Germinal center (tissue), 1 donor: Measurements from ENCODE around the gene GNL3.
"Not testable (repeated sequence)": the region's sequence is repeated elsewhere in the genome, so short reads cannot be mapped to it uniquely, and the experiment has no call there.

Experiments
- DNase-seq: peaks from one replicate; pipeline ENCODE4 v3.0.0; 2012; ENCODE audit warnings: mixed read lengths, low spot score

Gene GNL3, protein sequence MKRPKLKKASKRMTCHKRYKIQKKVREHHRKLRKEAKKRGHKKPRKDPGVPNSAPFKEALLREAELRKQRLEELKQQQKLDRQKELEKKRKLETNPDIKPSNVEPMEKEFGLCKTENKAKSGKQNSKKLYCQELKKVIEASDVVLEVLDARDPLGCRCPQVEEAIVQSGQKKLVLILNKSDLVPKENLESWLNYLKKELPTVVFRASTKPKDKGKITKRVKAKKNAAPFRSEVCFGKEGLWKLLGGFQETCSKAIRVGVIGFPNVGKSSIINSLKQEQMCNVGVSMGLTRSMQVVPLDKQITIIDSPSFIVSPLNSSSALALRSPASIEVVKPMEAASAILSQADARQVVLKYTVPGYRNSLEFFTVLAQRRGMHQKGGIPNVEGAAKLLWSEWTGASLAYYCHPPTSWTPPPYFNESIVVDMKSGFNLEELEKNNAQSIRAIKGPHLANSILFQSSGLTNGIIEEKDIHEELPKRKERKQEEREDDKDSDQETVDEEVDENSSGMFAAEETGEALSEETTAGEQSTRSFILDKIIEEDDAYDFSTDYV

DNA sequence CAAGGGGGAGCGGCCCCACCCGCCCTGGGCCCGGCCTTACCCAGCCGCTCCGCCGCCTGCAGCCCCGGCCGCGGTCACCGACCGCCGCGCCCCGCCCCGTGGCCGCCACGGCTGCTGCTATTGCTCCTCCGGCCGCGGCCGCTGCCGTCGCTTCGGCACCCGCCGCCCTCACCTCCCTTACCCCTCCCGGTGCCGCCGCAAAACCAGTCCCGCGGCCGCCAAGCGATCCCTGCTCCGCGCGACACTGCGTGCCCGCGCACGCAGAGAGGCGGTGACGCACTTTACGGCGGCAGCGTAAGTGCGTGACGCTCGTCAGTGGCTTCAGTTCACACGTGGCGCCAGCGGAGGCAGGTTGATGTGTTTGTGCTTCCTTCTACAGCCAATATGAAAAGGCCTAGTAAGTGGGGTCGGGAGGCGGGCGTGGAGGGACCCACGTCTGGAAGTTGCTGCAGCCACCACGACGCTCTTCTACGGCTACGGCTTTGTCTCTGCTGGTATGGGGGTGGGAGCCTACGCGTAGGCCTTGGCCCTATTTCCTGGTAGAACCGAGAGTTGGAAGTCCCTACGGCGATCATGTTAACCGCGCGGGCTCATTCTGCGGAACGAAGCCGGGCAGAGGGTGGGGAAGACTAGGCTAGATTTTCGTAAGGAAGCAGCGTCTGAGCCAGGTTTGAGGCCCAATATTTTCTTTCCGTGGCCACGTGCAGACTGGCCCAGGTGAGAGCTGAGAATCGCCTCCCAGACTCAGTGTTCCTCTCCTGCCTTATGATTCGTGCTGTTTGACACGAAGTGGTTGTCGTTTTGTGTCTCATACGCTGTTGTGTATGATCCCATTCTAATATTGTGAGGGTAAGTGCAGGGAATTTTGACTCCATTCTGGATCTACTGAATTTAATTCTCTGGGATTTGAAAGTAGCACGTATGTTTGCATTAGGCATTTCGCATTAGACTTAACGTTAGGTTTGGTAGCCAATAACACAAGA lies at the start of gene GNL3, which contains the start of gene PBRM1:
Gene GNL3 (plus strand): TSS at position 324 of the 983 bp plus-strand sequence. CDS start 61 bp downstream, at position 385.
Gene PBRM1 (minus strand): TSS at position 205 of the 983 bp plus-strand sequence.
- DNase-seq, result peak; percentile 94

DNA sequence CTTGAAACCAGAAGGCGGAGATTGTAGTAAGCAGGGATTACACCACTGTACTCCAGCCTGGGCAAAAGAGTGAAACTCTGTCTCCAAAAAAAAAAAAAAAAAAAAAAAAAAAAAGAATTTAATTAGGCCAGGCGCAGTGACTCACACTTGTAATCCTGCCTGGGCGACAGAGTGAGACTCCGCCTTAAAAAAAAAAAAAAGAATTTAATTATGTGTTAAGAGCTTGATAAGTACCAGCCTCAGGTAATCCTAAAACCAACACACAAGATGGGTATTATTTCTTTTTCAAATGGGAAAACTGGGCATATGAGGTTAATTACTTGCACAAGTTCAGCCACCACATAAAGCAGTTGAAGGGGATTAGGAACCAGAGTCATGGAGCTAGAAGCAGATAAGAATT lies 49.2 kb upstream of the GNL3 start:
- DNase-seq, result no peak

DNA sequence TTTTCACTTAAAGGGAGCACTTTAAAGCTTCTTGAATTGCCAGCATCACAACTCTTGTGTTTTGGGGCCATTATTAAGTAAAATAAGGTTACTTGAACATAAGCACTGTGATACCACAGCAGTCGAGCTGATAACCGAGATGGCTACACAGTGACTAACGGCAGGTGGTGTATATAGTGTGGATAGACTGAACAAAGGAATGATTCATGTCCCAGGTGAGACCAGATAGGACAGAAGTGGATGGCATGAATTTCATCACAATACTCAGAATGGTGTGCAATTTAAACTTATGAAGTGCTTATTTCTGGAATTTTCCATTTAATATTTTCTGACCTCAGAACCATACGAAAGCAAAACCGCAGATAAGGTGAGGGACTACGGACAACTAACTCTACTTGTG lies 40.3 kb upstream of the GNL3 start:
- no peak for DNase-seq

DNA sequence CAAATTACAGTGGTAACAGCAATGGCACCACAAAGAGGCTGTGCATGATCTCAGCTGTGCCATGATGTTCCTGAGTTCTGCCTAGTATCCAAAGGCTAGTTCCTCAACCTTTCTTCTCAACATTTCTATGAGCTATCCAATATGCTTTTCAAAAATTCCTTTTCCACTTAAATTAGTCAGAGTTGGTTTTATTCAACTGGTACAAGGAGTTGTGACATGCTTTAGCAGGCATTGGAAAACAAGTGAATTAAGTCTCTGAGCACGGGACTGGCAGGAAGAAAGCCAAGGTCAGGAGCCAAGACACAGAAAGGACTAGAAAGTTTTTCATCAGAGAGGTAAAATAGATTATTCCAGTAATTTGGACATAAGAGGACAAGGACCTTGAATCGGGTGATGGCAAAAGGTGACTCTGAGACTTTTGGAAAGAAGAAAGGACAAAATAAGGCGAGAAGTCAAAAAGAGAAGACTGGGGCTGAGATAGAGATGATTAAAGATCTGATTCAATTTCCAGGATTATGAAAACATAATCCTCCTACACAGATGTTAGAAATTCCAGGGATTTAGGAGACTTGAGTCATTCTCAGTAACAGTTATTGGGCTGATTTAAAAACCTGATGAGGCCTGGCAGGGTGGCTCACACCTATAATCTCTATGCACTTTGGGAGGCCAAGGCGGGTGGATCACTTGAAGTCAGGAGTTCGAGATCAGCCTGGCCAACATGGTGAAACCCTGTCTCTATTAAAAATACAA lies 36.2 kb upstream of the GNL3 start:
- no peak for DNase-seq

DNA sequence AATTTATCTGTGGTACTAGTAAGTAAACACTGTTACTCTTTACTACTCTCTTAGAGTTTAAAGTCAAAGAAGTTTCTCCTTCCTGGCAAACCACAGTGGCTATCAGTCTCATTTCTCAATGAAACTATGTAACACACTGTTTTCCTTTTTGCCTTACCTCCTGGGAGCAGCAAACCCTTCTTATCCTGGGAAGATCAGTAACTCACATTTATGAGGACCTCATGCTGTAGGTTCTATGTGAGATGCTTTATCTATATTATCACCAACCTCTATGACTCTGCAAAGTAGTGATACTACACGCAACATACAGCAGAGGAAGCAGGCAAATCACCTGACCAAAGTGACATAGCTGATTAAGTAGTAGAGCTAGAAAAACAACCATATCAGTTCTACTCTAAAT lies 35.4 kb upstream of the GNL3 start:
- DNase-seq, result no peak

DNA sequence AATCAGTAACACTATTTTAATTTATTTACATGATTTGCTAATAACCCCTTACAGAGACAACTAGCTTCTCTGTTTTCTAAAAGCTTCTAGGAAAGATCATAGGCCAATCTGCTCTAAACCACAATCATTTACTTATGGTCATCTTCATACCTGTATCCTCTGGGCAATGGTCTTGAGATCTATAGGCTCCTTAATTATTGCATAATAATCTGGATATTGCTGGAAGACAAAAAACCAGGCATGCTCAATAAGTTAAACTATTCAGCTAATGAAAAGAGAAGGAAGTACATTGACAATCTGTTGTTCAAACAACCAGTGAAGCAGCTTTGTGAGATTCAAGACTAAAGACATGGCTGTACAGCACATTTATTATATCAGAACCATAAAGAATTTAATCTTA lies 34.2 kb upstream of the GNL3 start:
- DNase-seq, result no peak

DNA sequence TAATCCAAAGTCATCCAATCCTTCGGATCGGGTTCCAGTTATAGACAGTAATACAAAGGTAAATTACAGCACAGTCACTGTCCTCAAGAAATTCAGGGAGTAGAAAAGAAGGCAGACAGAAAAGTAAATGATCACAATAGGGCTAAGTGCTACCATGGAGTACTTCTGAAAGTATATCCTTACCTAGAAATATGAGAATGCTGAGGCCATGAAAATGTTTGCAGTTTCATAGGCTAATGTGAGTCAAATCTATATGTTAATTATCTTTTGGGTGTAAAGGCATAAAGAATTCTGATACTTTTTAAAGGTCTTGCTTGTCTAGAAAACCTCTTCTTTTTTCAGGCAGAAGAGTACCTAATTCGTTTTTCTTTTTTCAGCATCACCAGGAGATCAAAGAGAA lies 29.9 kb upstream of the GNL3 start:
- DNase-seq, result no peak

DNA sequence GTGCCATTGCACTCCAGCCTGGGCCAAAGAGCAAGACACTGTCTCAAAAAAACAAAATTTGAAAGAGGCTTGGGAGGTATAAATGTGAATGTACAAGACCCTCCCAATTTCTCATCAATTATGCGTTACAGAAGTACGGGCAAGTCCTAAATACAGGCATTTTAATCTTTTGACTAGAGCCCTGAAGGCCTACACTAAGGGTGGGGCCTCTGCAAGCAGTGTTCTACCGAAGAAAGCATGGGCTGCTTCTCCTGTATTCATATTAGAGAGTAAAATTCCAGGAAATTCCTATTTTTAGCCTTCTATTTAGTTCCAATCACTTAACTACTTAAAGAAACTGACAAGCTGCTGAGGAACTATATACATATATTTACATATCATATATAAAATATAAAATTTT lies 25.8 kb upstream of the GNL3 start:
- no peak for DNase-seq

DNA sequence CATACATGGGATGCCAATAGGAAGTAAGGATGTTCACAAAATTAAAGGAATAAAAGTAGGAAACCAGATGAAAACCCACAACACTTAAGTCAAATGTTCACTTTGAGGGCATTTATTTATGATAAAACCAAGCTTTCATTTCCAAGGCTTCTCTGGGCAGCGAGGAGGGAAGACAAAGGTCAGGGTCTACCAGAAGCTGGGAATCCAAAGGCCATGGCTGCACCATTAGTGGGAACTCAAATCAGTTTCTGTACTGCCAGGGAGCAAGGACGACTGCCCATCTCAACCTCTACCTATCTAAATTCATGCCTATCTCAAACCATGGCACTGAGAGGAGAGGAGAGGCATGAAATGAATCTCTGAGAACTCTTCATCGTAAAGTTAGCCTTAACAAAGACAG lies 22.7 kb upstream of the GNL3 start:
- DNase-seq, result no peak

DNA sequence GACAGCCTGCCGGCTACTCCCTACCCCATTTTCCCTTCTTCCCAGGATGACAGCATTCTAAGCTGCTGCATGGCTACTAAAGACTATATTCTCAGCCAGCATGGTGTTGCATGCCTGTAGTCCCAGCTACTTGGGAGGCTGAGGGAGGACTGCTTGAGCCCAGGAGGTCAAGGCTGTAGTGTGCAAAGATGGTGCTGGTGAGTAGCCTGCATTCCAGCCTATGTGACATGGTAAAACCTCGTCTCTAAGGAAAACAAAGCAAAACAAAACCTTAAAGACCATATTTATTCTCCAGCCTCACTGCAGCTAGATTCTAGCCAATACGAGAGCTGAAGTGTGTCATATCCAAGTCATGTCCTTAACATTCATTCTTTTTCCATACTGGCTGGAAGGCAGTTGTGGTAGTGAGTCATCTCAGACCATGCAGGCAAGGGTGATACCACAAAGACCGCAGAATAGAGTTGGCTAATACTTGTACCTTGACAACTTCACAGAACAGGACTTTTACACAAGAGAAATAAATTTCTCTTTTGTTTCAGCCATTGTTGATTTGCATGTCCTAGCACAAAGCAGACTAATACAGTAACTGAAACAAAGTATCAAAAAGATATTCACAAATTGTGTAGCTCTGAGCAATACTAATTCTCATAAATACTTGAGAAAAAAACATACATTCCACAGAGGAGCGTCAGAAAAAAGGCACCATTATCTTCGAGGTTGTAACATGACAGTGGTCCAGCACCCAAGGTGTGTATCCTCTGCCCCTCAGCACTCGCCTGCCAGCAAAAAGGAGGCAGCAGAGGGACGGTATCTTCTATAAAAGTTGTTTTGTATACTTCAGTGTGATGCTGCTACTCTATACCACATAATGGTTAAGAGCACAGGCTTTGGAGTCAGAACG lies 15.0 kb upstream of the GNL3 start:
- DNase-seq, result no peak

DNA sequence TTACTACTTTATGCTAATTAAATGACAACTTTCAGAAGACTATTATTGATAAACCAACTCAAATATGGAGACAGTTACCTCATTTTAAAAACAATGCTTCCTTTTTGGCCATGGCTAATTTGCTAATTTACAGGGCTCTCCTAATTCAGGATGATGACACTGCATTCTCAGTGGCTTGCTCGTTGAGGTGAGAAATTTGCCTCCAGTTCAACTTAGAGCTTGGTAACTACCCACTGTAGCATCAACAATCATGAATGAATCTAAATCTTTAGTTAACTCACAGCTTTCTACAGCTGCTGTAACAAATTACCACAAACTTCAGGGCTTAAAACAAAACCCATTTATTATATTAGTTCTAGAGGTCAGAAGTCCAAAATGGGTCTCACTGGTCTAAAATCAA lies 14.2 kb upstream of the GNL3 start:
- DNase-seq, result no peak

DNA sequence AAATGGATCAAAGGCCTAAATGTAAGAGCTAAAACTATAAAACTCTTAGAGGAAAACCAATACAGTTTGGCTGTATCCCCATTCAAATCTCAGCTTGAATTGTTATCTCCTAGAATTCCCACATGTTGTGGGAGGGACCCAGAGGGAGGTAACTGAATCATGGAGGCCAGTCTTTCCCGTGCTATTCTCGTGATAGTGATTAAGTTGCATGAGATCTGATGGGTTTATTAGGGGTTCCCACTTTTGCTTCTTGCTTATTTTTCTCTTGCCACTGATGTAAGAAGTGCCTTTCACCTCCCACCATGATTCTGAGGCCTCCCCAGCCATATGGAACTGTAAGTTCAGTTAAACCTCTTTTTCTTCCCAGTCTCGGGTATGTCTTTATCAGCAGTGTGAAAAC lies 9.6 kb upstream of the GNL3 start:
- DNase-seq, result not testable (repeated sequence)

DNA sequence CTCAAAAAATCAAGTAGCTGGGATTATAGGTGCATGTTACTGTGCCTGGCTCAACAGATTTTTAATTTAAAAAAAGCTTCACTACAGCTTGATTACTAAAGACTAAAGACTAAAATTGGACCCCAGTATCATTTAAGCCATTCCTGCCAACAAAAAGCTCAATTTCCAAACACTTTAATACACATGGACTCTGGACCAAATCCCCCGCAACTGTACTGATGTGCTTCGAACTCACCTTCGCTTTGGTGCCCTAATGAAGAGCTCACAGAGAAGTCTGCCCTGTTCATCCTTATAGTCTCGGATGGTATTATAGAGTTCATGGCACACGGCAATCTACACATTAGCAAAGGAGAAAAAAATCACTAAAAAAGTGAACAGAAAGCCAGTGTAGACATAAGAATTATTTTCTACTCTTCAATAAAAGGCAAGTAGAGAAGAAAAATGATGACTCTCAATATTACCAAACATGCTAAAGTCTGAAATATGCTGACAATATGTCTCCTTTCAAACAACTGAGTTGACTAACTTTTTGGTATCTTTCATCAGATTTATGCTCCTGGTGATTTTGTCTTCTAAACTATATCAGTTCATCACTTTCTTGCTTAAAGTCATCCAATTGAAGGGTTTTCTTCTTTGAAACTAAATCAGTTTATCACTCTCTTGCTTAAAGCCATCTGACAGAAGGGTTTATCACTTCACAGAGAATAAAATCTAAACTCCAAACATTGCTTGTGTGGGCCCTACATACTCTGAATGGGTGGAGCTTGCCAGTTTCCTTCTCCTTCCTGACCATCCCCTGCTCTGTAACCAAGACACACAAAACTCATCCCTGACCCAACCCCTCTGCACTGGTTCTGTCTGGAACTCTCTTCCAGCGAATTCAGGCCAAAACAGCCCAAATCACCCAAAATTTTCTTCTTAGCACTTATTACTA lies 7.3 kb upstream of the GNL3 start:
- DNase-seq, result no peak

DNA sequence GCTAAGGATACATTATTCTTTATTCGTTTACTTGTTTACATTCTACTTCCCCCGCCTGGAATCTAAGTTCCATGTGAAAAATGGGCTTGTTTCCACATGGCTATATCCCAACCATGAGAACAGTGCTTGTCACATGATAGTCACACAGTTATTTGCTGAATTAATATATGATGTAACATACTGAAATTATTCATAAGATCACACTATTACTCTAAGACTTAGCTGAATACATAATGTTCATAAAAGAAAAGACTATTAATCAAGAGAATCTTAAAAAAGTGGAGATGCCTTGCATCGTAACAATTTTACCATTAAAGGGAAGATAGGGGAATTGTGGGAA lies 6.7 kb upstream of the GNL3 start:
- no peak for DNase-seq

DNA sequence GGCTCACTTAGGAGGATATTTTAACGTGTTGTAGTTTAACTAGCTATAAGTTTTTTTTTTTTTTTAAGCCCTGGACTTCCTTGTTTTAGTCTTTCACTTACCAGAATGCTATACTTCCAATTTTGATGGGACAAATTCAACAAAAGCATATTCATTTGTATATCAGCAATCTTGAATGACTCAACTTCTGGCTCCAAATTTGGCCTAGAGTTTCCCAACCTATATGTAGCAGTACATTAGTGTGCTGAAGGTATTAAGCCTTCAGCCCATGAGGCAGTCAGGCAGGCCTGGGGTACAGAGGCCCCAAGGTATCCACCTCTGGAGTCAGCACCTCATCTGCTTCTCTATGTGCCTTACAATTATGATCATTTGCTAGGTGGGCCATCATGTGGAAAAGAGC lies 6.0 kb upstream of the GNL3 start:
- DNase-seq, result no peak

DNA sequence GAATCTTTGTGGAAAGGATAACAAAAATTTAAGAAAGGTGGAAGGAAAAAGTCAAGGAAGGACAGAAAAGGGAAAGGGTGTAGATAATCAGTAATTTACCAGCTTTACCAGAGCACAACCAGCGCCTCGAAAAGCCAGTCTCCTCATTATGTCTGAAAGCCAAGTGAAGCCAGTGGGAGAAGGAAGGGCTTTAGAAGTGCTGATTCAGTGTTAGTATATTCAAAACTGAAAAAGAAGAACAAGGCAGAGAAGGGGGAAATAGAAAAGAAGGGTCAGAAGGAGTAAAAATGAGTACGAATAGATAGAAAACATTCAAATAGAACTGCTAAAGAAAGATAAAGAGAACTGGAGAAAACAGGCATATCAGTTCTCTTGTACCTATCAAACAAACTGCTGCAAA lies 4.2 kb upstream of the GNL3 start:
- no peak for DNase-seq

DNA sequence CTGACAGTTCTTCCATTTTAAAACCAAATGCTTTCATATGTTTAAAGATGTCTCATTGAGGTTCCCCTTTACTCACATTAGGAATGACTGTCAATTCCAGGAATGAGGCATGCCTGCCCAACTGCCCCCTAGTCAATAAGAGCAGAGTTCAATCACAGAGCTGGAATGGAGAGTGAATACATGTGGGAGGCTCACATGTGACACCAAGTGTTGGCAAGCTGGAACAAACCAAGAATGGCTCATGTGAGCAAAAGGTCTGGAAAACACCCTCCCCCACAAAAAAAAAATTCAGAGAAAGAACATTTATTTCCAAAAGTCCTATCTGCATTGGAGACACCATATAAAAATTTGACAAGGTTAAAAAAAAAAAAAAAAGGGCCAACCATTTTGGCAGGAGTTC lies 3.8 kb upstream of the GNL3 start:
- no peak for DNase-seq

DNA sequence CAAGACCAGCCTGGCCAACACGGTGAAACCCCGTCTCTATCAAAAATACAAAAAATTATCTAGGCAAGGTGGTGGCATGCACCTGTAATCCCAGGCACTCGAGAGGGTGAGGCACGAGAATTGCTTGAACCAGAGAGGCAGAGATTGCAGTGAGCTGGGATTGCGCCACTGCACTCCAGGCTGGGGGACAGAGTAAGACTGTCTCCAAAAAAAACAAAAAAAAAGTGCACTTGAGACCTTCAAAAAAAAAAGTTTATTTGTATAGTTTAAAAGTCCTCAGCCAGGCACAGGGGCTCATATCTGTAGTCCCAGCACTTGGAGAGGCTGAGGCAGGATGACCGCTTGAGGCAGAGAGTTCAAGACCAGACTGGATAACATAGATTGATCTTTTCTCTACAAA lies 2.2 kb upstream of the GNL3 start:
- DNase-seq, result no peak

DNA sequence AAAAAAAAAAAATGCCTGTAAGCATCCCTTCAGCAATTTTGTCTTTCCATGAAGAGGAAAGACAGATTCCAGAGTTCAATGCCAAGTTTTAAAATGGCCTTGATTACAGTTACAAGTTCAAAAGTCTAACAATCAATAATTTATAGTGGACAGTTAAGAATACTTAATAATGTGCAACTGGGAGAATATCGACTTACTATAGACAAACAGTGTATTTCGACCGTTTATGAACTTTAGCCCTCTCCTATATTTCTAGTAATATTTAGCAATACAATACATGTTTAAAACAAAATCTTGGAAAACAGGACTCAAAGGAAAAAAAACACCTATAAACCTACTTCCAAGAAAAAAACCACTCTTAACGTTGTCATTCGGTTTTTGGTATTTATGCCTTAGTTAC lies 1.6 kb upstream of the GNL3 start:
- no peak for DNase-seq

DNA sequence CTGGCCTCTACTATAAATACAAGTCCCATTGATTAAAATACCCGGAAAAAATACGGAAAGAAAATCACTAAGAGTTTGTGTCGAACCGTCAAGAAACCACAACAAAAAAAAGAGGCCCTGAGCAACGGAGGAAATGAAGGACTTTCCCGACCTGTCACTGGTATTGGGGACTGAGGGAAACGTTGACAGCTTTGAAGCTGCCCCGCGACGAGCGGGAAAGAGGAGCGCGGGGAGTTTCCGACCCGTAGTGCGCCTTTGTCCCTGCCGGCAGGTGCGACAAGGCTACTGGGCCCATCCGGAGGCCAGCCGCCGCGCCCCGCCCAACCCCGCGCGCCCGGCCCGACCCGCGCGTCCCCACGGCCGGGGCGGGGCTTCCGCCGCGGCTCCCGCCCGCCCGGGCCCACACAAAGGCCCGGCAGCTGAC lies 535 bp upstream of the GNL3 start:
- DNase-seq, result peak; percentile 92
